HepG2 (cell line): Measurements from ENCODE around the gene FAAP100. TPM values are rescaled to one million over a fixed set of nuclear protein-coding genes. Genes with fewer than 3 reads are reported as not detected.
A peak's percentile ranks its signal among the peaks of the same experiment; 100 is the strongest.

Source experiments
- ADNP ChIP-seq: sonication (generic); formaldehyde crosslinking; IDR thresholded peaks from 2 replicates; pipeline ENCODE4 v1.4.0; 2020; ENCODE audit warnings: missing genetic modification reagents
- BRCA1 ChIP-seq: sonication (generic); formaldehyde crosslinking; IDR thresholded peaks from 2 replicates; pipeline ENCODE4 v1.4.0; 2020; ENCODE audit warnings: missing genetic modification reagents
- NFKBIZ ChIP-seq: IDR thresholded peaks from 2 replicates; pipeline ENCODE4 v1.6.1; 2018; ENCODE audit warnings: missing genetic modification reagents, missing compliant biosample characterization
- RBM22 ChIP-seq: fragments of 200-400 bp; formaldehyde crosslinking; optimal IDR thresholded peaks from 2 replicates; pipeline ENCODE3; 2017; ENCODE audit warnings: mild to moderate bottlenecking, low read length, moderate library complexity
- SRSF9 ChIP-seq: fragments of 200-400 bp; formaldehyde crosslinking; IDR thresholded peaks from 2 replicates; pipeline ENCODE4 v1.6.1; 2018; ENCODE audit warnings: borderline replicate concordance, mild to moderate bottlenecking, low read depth, low read length; ENCODE audit not compliant: insufficient read depth, poor library complexity, severe bottlenecking
- TEAD3 ChIP-seq: optimal IDR thresholded peaks from 2 replicates; pipeline ENCODE3; 2016; ENCODE audit warnings: borderline replicate concordance
- XBP1 ChIP-seq: sonication (generic); formaldehyde crosslinking; IDR thresholded peaks from 2 replicates; pipeline ENCODE4 v1.5.0; 2020; ENCODE audit warnings: missing genetic modification reagents
- ZIK1 ChIP-seq: sonication (generic); formaldehyde crosslinking; IDR thresholded peaks from 2 replicates; pipeline ENCODE4 v1.5.0; 2020; ENCODE audit warnings: mild to moderate bottlenecking, low read depth, missing genetic modification reagents, borderline replicate concordance
- polyA plus RNA-seq, 8 experiments: library from polyadenylated mRNA; depleted of rRNA in 3 of 8; stranded (reverse) in 7 of 8; unstranded in 1 of 8; fragments of >200 nt; fragmentation: Illumina TruSeq in 4 of 8; extraction: Trizol in 4 of 8; gene quantifications; 2 replicates each; pipeline versions ENCODE4 v1.2.1 to v1.2.3, GENCODE V29; 2011 to 2016; ENCODE audit warnings: low read depth in 4 of 8, missing spikeins in 1 of 8, mixed read lengths in 1 of 8; ENCODE audit not compliant: insufficient read depth in 1 of 8
- total RNA-seq, 5 experiments: library from RNA; depleted of rRNA; stranded (reverse); fragments of >200 nt; fragmentation: Illumina TruSeq; extraction: Trizol; gene quantifications; 2 replicates each; pipeline ENCODE4 v1.2.3, GENCODE V29; 2016; ENCODE audit warnings: low read depth in 1 of 5
- TF ChIP-seq, protein P1 (sequence below), 2 experiments: sonication (generic) in 1 of 2; formaldehyde crosslinking in 1 of 2; IDR thresholded peaks; 2 replicates each; pipeline versions ENCODE4 v1.4.0 to v1.6.1; 2016 to 2020; ENCODE audit warnings: borderline replicate concordance in 1 of 2, low read depth in 1 of 2, mild to moderate bottlenecking in 1 of 2, missing genetic modification reagents in 1 of 2
- TF ChIP-seq, protein P2 (sequence below): sonication (generic); formaldehyde crosslinking; IDR thresholded peaks from 2 replicates; pipeline ENCODE4 v1.5.0; 2020; ENCODE audit warnings: mild to moderate bottlenecking, missing genetic modification reagents, borderline replicate concordance
- TF ChIP-seq, protein P3 (sequence below): IDR thresholded peaks from 2 replicates; pipeline ENCODE4 v1.6.1; 2016; ENCODE audit warnings: mild to moderate bottlenecking
- TF ChIP-seq, protein P4 (sequence below): sonication (generic); formaldehyde crosslinking; IDR thresholded peaks from 2 replicates; pipeline ENCODE4 v1.4.0; 2020; ENCODE audit warnings: missing genetic modification reagents

Gene FAAP100
- total and polyA plus RNA-seq, 2 of the 13 experiments (the other 11 are each of a cell fraction or from before 2014, with no cell fraction given): 7.6 to 20.8 TPM

DNA sequence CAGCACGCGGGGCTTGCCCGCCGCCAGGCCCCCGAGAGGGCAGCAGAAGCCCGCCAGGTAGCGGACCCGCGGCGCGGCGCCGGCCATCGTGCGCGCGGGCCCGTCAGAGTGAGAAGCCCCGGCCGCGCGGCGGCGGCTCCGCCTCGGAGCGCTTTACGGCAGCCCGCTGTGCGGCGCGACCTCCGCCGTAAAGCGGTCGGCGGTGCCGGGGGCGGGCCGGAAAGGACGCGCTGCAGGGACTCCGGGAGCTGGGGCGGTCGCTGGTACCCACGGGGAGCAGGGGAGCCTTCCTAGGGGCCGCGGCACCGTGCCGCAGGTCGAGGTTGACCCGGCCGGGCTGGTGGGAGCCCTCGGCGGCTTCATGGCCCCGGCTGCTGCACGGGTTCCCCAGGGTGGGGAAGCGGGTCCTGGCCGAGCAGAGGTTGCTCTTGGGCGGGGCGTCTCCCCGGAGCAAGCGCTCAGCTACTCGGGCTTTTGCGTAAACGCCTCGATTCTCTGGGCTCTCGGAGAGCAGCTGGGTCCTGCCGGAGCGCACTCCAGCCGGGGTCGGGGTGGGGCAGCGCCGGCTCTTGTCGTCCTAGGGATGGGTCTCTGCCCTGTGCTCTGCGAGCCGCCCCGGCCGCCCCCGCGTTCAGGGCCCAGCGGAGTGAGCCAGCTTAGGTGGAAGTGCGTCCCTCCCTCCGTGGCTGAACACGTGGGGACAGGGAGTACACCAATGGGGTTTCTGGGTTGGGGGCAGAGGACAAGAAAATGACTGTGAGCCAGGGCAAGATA lies at the start of gene FAAP100 (continued):
- TF ChIP-seq, protein P1, sequence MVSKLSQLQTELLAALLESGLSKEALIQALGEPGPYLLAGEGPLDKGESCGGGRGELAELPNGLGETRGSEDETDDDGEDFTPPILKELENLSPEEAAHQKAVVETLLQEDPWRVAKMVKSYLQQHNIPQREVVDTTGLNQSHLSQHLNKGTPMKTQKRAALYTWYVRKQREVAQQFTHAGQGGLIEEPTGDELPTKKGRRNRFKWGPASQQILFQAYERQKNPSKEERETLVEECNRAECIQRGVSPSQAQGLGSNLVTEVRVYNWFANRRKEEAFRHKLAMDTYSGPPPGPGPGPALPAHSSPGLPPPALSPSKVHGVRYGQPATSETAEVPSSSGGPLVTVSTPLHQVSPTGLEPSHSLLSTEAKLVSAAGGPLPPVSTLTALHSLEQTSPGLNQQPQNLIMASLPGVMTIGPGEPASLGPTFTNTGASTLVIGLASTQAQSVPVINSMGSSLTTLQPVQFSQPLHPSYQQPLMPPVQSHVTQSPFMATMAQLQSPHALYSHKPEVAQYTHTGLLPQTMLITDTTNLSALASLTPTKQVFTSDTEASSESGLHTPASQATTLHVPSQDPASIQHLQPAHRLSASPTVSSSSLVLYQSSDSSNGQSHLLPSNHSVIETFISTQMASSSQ (IDR thresholded peaks at IDR 0.05; ENCODE audit: low read depth): no peak
- TF ChIP-seq, protein P1 (CRISPR knock-in tag; IDR thresholded peaks at IDR 0.05; ENCODE audit: borderline replicate concordance): no peak; the same call in none of the 2 replicates
- TF ChIP-seq NFKBIZ (CRISPR knock-in tag): no peak
- TF ChIP-seq ADNP (CRISPR knock-in tag): no peak
- TF ChIP-seq TEAD3 (CRISPR knock-in tag): no peak
- TF ChIP-seq, protein P2, sequence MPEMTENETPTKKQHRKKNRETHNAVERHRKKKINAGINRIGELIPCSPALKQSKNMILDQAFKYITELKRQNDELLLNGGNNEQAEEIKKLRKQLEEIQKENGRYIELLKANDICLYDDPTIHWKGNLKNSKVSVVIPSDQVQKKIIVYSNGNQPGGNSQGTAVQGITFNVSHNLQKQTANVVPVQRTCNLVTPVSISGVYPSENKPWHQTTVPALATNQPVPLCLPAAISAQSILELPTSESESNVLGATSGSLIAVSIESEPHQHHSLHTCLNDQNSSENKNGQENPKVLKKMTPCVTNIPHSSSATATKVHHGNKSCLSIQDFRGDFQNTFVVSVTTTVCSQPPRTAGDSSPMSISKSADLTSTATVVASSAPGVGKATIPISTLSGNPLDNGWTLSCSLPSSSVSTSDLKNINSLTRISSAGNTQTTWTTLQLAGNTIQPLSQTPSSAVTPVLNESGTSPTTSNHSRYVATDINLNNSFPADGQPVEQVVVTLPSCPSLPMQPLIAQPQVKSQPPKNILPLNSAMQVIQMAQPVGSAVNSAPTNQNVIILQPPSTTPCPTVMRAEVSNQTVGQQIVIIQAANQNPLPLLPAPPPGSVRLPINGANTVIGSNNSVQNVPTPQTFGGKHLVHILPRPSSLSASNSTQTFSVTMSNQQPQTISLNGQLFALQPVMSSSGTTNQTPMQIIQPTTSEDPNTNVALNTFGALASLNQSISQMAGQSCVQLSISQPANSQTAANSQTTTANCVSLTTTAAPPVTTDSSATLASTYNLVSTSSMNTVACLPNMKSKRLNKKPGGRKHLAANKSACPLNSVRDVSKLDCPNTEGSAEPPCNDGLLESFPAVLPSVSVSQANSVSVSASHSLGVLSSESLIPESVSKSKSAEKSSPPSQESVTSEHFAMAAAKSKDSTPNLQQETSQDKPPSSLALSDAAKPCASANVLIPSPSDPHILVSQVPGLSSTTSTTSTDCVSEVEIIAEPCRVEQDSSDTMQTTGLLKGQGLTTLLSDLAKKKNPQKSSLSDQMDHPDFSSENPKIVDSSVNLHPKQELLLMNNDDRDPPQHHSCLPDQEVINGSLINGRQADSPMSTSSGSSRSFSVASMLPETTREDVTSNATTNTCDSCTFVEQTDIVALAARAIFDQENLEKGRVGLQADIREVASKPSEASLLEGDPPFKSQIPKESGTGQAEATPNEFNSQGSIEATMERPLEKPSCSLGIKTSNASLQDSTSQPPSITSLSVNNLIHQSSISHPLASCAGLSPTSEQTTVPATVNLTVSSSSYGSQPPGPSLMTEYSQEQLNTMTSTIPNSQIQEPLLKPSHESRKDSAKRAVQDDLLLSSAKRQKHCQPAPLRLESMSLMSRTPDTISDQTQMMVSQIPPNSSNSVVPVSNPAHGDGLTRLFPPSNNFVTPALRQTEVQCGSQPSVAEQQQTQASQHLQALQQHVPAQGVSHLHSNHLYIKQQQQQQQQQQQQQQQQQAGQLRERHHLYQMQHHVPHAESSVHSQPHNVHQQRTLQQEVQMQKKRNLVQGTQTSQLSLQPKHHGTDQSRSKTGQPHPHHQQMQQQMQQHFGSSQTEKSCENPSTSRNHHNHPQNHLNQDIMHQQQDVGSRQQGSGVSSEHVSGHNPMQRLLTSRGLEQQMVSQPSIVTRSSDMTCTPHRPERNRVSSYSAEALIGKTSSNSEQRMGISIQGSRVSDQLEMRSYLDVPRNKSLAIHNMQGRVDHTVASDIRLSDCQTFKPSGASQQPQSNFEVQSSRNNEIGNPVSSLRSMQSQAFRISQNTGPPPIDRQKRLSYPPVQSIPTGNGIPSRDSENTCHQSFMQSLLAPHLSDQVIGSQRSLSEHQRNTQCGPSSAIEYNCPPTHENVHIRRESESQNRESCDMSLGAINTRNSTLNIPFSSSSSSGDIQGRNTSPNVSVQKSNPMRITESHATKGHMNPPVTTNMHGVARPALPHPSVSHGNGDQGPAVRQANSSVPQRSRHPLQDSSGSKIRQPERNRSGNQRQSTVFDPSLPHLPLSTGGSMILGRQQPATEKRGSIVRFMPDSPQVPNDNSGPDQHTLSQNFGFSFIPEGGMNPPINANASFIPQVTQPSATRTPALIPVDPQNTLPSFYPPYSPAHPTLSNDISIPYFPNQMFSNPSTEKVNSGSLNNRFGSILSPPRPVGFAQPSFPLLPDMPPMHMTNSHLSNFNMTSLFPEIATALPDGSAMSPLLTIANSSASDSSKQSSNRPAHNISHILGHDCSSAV (CRISPR knock-in tag): no peak
- no peak for TF ChIP-seq SRSF9
- TF ChIP-seq, protein P3, sequence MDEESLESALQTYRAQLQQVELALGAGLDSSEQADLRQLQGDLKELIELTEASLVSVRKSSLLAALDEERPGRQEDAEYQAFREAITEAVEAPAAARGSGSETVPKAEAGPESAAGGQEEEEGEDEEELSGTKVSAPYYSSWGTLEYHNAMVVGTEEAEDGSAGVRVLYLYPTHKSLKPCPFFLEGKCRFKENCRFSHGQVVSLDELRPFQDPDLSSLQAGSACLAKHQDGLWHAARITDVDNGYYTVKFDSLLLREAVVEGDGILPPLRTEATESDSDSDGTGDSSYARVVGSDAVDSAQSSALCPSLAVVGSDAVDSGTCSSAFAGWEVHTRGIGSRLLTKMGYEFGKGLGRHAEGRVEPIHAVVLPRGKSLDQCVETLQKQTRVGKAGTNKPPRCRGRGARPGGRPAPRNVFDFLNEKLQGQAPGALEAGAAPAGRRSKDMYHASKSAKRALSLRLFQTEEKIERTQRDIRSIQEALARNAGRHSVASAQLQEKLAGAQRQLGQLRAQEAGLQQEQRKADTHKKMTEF (CRISPR knock-in tag): peak; percentile 80
- TF ChIP-seq, protein P4, sequence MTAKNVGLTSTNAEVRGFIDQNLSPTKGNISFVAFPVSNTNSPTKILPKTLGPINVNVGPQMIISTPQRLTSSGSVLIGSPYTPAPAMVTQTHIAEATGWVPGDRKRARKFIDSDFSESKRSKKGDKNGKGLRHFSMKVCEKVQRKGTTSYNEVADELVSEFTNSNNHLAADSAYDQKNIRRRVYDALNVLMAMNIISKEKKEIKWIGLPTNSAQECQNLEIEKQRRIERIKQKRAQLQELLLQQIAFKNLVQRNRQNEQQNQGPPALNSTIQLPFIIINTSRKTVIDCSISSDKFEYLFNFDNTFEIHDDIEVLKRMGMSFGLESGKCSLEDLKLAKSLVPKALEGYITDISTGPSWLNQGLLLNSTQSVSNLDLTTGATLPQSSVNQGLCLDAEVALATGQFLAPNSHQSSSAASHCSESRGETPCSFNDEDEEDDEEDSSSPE (CRISPR knock-in tag): peak; percentile 63; the same call in 1 of the 2 replicates
- no peak; the same call in 1 of the 2 replicates for TF ChIP-seq ZIK1 (CRISPR knock-in tag)
- TF ChIP-seq XBP1 (CRISPR knock-in tag): no peak
- TF ChIP-seq BRCA1: no peak
- peak; percentile 74 for TF ChIP-seq RBM22
